Liver (tissue), 3 donors: ENCODE results near the gene OXTR.

Source experiments
- CTCF ChIP-seq: fragments of 150-350 bp; IDR thresholded peaks from 2 replicates; pipeline ENCODE4 v1.5.1; 2017; ENCODE audit warnings: improper control_type of control experiment, low read depth, low read length; ENCODE audit not compliant: missing input control
- RAD21 ChIP-seq, 2 donors: IDR thresholded peaks; 2 replicates each; pipeline ENCODE4 v1.6.1; 2016; ENCODE audit warnings: antibody characterized with exemption in 2 of 2, mild to moderate bottlenecking in 2 of 2
- donor health status: healthy.
- donor health status: healthy.

GRCh38 chr3:8709801-8710507, 59.5 kb downstream of the OXTR start:
- no peak for TF ChIP-seq RAD21 (IDR thresholded peaks at IDR 0.05)
- TF ChIP-seq CTCF = no peak
